Activated CD4-positive, alpha-beta T cell treated with anti-CD3 and anti-CD28 coated beads, Interleukin-2, amount 10 ng/mL, durations not matched to agents 7 days and 5 days (primary cell): ENCODE results near the gene PCDH1. TPM values are rescaled to one million over a fixed set of nuclear protein-coding genes. Genes with fewer than 3 reads are reported as not detected.
"Not testable (repeated sequence)": the region's sequence is repeated elsewhere in the genome, so short reads cannot be mapped to it uniquely, and the experiment has no call there.

Experiments used
- CTCF ChIA-PET: fragments of 350-600 bp; sonication (Branson Sonifier 250); formaldehyde crosslinking; loops from one replicate; lab custom pipeline; 2021; ENCODE audit warnings: antibody characterized with exemption; lab: Charles Lee
- POLR2A ChIA-PET: fragments of 350-600 bp; sonication (Branson Sonifier 250); formaldehyde crosslinking; loops from one replicate; lab custom pipeline; 2021; ENCODE audit warnings: antibody characterized with exemption; lab: Charles Lee
- DNase-seq: peaks from one replicate; pipeline ENCODE4 v3.0.0-alpha.2; 2020
- H3K27ac Mint-ChIP-seq: one replicate; pipeline ENCODE4 v1.8.0; 2021; ENCODE audit warnings: mild to moderate bottlenecking, moderate library complexity, mixed read lengths
- H3K27me3 Mint-ChIP-seq: one replicate; pipeline ENCODE4 v1.8.0; 2021; ENCODE audit warnings: mixed read lengths
- H3K36me3 Mint-ChIP-seq: one replicate; pipeline ENCODE4 v1.8.0; 2021; ENCODE audit warnings: low read depth, mixed read lengths
- H3K4me1 Mint-ChIP-seq: one replicate; pipeline ENCODE4 v1.8.0; 2021; ENCODE audit warnings: mixed read lengths
- H3K4me3 Mint-ChIP-seq: one replicate; pipeline ENCODE4 v1.8.0; 2021; ENCODE audit warnings: mild to moderate bottlenecking, moderate library complexity, mixed read lengths
- H3K9me3 Mint-ChIP-seq: one replicate; pipeline ENCODE4 v1.8.0; 2021; ENCODE audit warnings: mixed read lengths
- total RNA-seq, 2 experiments: library from RNA; stranded (reverse); gene quantifications; one replicate each; pipeline ENCODE4 v1.2.3, GENCODE V29; 2021

The PCDH1 gene
- not detected for total RNA-seq

DNA sequence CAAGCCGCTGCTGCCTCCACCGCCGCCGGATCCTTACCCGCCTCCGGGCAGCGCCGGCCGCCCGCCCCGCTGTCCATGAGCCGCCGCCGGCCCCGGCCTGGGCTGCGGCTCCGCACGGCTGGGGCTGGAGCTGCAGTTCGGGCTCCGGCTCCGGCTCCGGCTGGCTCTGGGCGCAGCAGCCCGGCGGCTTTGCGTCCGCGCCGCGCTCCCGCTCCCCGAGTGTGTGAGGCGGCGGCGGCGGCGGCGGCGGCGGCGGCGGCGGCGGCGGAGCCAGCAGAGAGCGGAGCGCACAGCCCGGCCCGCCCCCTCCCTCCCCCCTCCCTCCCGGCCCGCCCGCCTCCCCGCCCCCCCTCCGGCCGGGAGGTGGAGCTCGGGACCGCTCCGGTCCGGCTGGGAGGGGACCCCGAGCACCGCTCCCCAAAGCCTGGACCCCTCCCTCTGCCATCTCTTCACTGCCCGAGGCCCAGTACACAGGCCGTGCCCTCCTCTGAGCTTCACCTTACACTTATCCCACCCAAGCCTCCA, at the start of gene PCDH1:
Gene PCDH1, minus strand, starts transcription at position 225 of the 525 bp plus-strand sequence. Its CDS starts 148 bp downstream, at position 77.
- H3K27ac Mint-ChIP-seq, result no peak within 1 kb of the TSS
- POLR2A ChIA-PET, result no interaction called here
- no peaks in the 10 kb centered on the region for H3K9me3 Mint-ChIP-seq
- CTCF ChIA-PET, result interaction anchor here (0.6 to 4.3 kb wide), 22 partner anchors 10 to 482 kb away, joined by 3 to 60 read pairs (median 7); partner anchors contain the start of gene PCDH12
- peak within 1 kb of the TSS; percentile 42 for H3K4me3 Mint-ChIP-seq
- H3K36me3 Mint-ChIP-seq, result no peaks in the 10 kb centered on the region
- peaks cover 19% of the 10 kb centered on the region for H3K4me1 Mint-ChIP-seq
- peaks cover 78% of the 10 kb centered on the region for H3K27me3 Mint-ChIP-seq
- peak; percentile 6 for DNase-seq

DNA sequence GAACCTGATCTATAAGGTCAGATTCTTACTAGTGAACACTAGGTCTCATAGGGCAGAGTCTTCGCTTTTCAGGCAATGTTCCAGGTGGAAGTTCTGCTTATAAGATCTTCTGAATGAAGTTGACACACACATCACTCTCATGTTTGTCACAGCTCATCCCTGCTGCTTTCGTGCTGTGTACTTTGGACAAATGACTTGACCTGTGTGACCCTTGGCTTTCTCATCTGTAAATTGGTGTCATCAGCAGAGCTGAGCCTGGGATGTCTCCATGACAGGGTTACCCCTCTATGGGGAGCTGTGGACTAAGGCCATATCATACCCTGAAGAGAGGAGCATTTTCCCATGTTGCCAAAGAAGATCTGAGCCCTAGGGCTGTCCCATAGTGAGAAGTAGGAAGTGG, 48.2 kb upstream of the PCDH1 start:
- ChIA-PET CTCF (interaction anchor here (1.5 to 1.7 kb wide), 2 partner anchors 10 to 35 kb away, joined by 4 to 8 read pairs; no protein-coding TSS in a partner anchor), POLR2A (no interaction called here)
- no peak for DNase-seq
- Mint-ChIP-seq H3K27ac (no peak overlapping the region), H3K4me3 (no peak overlapping the region), H3K36me3 (peaks cover 46% of the 10 kb centered on the region), H3K27me3 (no peaks in the 10 kb centered on the region), H3K4me1 (peaks cover 32% of the 10 kb centered on the region), H3K9me3 (no peaks in the 10 kb centered on the region)

DNA sequence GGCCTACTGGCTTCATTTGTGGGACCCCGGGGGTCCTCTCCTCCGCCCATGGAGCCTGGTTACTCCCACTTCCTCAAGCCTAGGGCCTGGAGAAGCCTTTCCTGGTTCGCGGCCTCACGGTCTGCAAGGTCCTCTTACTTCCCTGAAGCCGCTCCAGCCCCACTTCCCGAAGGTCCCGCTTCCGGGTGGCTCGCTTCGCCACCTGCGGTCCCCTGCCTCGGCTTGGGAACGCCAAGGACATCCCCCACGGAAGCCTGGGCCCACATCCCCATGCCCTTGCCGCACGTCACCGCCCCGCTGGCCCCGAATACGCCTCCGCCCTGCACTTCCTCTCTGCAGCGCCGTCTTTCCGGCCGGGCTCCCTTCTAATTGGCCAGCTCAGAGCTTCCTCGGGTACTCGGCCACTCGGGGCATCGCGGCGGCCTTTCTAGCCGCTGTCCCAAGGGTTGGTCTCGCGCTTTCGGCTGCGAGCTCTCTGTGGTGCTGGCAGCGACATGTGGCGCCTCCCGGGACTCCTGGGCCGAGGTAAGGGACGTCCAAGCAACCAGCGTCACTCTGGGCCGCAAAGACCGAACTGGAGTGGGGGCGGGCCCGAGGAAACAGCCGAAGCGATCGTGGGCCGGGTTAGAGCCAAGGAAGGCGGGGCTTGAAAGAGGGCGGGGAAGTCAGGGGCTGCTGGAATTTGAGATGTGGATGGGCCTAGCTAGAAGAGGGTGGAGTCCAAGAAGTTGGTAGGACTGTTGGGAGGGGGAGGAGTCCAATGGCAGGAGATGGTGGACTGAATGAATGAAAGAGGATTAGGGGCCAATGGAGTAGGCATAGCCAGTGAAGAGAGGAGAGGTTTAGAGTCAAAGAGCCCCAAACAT, 45.5 kb upstream of the PCDH1 start, which contains the start of gene DELE1:
Gene DELE1, plus strand, starts transcription at position 424 of the 866 bp plus-strand sequence. Its CDS starts 71 bp downstream, at position 495.
- Mint-ChIP-seq H3K4me3 (peak within 1 kb of the TSS; percentile 87), H3K4me1 (peaks cover 35% of the 10 kb centered on the region), H3K27ac (peak within 1 kb of the TSS; percentile 88), H3K36me3 (peaks cover 36% of the 10 kb centered on the region), H3K27me3 (no peaks in the 10 kb centered on the region), H3K9me3 (no peaks in the 10 kb centered on the region)
- peak; percentile 94 for DNase-seq
- CTCF ChIA-PET, result interaction anchor here (0.5 to 3.5 kb wide), 11 partner anchors 9 to 453 kb away, joined by 3 to 14 read pairs (median 5); partner anchors contain the start of gene RNF14
- POLR2A ChIA-PET, result interaction anchor here (0.6 to 1.1 kb wide), 3 partner anchors 14 to 83 kb away, joined by 3 to 4 read pairs (median 3); partner anchors contain the start of gene RNF14

DNA sequence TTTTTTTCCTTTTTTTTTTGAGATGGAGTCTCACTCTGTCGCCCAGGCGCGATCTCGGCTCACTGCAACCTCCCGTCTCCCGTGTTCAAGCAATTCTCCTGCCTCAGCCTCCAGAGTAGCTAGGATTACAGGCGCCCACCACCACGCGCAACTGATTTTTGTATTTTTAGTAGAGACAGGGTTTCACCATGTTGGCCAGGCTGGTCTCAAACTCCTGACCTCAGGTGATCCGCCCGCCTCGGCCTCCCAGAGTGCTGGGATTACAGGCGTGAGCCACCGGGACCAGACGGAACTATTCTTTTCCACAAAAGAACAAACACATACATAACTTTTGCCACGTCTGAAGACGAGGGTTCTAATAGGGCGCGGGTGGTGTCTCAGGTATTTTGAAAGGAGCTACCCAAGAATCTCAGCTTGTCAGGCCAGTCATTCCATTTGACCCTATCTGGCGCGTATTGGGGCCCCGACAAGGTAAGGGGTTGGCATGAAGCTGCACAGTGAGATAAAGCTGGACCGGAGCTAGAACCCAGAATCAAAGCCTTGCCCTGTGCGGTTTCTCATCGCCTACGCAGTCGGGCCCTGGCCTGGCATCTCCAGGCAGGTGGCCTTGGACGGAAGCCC, 44.7 kb upstream of the PCDH1 start:
- CTCF ChIA-PET, result interaction anchor here (0.5 to 3.5 kb wide), 10 partner anchors 9 to 454 kb away, joined by 3 to 14 read pairs (median 6); partner anchors contain the start of gene RNF14

DNA sequence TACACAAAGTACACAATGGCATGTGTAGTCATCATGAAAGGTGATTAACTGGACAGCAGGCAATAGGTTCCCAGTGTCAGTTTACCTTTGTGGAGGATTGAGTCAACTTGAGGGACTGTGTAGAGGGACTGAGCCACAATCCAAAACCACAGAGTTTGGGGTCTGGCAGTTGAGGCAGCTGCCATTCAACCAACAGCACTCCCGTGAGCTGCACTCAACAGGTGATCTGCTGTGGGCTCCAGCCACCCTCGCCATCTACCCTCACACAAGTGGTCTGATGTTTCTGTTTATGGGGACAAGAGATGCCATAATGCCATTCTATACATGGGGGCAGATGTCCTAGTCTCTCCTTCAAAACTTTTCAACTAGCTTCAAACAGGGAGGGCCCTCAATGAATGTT, 42.6 kb upstream of the PCDH1 start:
- Mint-ChIP-seq H3K9me3 (no peaks in the 10 kb centered on the region), H3K36me3 (peaks cover 14% of the 10 kb centered on the region), H3K27me3 (peaks cover 11% of the 10 kb centered on the region), H3K4me3 (no peak overlapping the region), H3K27ac (no peak overlapping the region), H3K4me1 (peaks cover 21% of the 10 kb centered on the region)
- ChIA-PET CTCF (interaction anchor here (1.1 kb wide), 1 partner anchor 10 kb away, joined by 3 read pairs; no protein-coding TSS in a partner anchor), POLR2A (no interaction called here)
- no peak for DNase-seq

More for the DNA sequence above, 44.7 kb upstream of the PCDH1 start:
- H3K36me3 Mint-ChIP-seq, result peaks cover 31% of the 10 kb centered on the region
- DNase-seq, H3K27me3 Mint-ChIP-seq, H3K9me3 Mint-ChIP-seq: not testable (repeated sequence)
- POLR2A ChIA-PET, result interaction anchor here (1.1 kb wide), 1 partner anchor 46 kb away, joined by 4 read pairs; the partner anchor contains the start of gene RNF14
- H3K27ac Mint-ChIP-seq, result peak overlapping the region; percentile 88
- H3K4me3 Mint-ChIP-seq, result peak overlapping the region; percentile 87
- H3K4me1 Mint-ChIP-seq, result peaks cover 29% of the 10 kb centered on the region

DNA sequence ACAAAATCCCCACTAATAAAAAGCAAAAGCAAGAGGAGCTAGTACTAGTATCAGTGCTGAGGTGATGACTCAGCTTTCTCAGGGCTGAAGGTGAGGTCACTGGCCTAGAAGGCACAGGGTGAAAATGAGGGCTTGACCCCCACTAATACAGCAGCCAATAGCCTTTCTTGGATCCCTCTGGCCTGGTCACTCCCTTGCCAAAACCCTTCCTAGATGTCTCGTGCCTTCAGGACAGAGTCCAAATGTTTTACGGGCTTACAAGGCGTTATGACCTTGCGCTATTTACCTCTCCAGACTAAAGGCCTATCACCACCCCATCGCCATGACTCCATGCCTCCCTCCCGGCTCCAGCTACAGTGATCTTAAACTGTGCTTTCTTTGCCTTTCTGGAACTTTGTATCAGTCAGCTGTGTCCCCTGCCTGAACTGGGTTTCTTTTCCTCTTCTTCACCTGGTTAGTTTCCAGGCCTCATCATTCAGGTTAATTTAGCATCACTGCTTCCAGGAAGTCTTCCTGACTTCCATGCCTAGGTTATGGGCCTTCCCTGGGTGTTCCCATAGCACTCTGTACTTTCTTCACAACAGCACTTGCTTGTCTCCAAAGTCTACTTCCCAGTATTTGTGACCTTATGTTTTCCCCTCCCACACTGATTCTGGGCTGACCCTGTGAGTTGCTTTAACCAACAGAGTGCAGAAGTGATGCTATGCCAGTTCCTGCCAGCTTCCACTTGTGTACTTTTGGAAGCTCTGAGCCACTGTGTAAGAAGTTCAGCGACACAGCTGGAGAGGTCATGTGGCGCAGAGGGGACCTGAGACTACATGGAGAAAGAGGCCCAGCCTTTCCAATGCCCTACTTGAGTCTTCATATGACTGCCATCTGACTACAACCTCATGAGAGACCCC, 41.3 kb upstream of the PCDH1 start:
- H3K36me3 Mint-ChIP-seq, result peaks cover 8% of the 10 kb centered on the region
- H3K4me1 Mint-ChIP-seq, result peaks cover 16% of the 10 kb centered on the region
- H3K27ac Mint-ChIP-seq, result no peak overlapping the region
- H3K9me3 Mint-ChIP-seq, result no peaks in the 10 kb centered on the region
- H3K27me3 Mint-ChIP-seq, result peaks cover 21% of the 10 kb centered on the region
- H3K4me3 Mint-ChIP-seq, result no peak overlapping the region
- CTCF ChIA-PET, result interaction anchor here (0.6 to 1.6 kb wide), 3 partner anchors 42 to 265 kb away, joined by 3 to 8 read pairs (median 4); no protein-coding TSS in a partner anchor
- POLR2A ChIA-PET, result no interaction called here
- DNase-seq, result no peak

DNA sequence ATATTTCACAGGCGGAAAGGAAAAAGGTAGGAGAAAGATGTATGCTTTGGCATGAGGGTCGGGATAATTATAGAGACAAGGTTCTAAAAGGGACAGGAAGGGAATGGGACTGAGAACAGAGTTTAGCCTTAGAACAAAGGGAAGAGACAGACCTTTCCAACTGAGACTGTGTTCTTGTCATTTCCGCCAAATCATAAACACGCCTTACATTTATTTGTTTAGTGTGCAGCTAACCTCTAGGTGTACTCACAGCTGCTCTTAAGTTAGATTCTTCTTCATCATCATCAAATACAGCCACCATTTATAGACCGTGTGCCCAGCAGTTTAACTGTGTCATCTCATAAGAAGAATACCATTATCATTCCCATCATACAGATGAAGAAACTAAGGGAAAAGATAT, 39.5 kb upstream of the PCDH1 start:
- Mint-ChIP-seq H3K36me3 (peaks cover 3% of the 10 kb centered on the region), H3K4me3 (no peak overlapping the region), H3K9me3 (no peaks in the 10 kb centered on the region), H3K27ac (no peak overlapping the region), H3K27me3 (peaks cover 35% of the 10 kb centered on the region), H3K4me1 (peaks cover 11% of the 10 kb centered on the region)
- ChIA-PET CTCF (no interaction called here), POLR2A (no interaction called here)
- DNase-seq, result no peak

DNA sequence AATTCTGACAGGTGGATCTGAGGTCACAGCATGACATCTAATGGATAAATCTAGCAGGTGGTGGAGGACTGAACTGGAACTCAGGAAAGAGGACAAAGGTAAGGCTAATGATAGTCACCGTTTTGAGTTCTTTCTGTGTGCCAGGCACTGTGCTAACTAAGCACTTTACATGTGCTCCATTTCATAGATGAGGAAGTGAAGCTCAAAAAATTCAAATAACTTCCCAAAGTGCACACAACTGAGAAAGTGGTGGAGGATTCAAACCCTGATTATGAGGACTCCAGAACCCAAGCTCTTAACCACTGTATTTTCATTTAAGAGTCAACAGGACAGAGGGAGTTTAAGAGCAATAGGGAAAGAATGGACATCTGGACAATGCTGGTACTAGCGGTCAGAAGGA, 38.3 kb upstream of the PCDH1 start:
- ChIA-PET POLR2A (no interaction called here), CTCF (interaction anchor here (0.6 to 2.2 kb wide), 5 partner anchors 11 to 117 kb away, joined by 3 to 10 read pairs (median 4); partner anchors contain the start of gene PCDH1)
- H3K27ac Mint-ChIP-seq, result no peak overlapping the region
- H3K4me1 Mint-ChIP-seq, result peaks cover 10% of the 10 kb centered on the region
- H3K36me3 Mint-ChIP-seq, result peaks cover 3% of the 10 kb centered on the region
- H3K27me3 Mint-ChIP-seq, result peaks cover 38% of the 10 kb centered on the region
- DNase-seq, result no peak
- no peaks in the 10 kb centered on the region for H3K9me3 Mint-ChIP-seq
- no peak overlapping the region for H3K4me3 Mint-ChIP-seq

DNA sequence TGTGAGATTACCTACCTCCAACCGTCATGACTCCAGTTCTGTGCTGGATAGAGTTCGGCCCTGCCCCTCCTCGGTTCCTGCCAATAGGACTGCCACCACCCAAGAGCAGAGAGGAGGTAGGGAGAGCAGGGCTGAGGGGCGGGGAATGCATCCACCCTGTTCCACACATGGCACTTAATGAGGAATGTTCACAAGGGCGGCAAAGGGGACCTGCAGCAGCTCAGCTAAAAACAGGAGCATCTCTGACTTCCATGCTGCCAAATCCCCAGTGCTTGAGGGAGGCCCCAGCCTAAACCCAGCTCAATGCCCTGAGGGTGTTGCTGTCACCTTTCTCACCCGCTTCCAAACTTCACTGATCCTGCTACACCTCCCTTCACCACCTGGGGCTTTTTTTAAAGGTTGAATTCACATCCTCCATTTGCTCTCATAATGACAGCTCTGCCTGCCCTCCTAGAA, 37.7 kb upstream of the PCDH1 start:
- Mint-ChIP-seq H3K36me3 (no peaks in the 10 kb centered on the region), H3K9me3 (no peaks in the 10 kb centered on the region), H3K27ac (no peak overlapping the region), H3K27me3 (peaks cover 38% of the 10 kb centered on the region), H3K4me3 (no peak overlapping the region), H3K4me1 (peaks cover 7% of the 10 kb centered on the region)
- DNase-seq, result no peak
- CTCF ChIA-PET, result interaction anchor here (0.8 to 2.4 kb wide), 6 partner anchors 11 to 79 kb away, joined by 3 to 10 read pairs (median 4); partner anchors contain the start of genes PCDH1 and RNF14
- POLR2A ChIA-PET, result no interaction called here

DNA sequence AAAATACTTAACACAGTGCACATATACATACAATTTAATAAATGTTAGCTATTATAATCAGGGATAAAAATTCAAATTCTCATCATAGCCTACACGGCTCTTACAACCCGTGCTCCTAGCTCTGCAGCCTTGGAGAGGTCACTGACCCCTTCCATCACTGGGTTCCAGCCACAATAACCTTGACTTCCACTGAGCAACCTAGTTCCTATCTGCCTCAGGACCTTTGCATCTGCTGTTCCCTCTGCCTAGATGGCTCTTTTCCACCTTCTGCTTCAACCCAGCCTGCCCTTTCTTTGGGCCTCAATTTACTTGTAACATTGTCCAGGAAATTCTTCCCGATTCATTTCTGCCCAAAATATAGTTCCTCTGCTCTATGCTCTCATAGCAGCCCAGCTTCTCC, 36.6 kb upstream of the PCDH1 start:
- no peak overlapping the region for H3K4me3 Mint-ChIP-seq
- H3K27me3 Mint-ChIP-seq, result peaks cover 38% of the 10 kb centered on the region
- CTCF ChIA-PET, result interaction anchor here (0.6 to 2.4 kb wide), 4 partner anchors 8 to 234 kb away, joined by 3 to 8 read pairs (median 5); partner anchors contain the start of genes DELE1 and RNF14
- no peaks in the 10 kb centered on the region for H3K9me3 Mint-ChIP-seq
- H3K4me1 Mint-ChIP-seq, result peaks cover 7% of the 10 kb centered on the region
- H3K36me3 Mint-ChIP-seq, result no peaks in the 10 kb centered on the region
- no peak for DNase-seq
- POLR2A ChIA-PET, result no interaction called here
- H3K27ac Mint-ChIP-seq, result no peak overlapping the region

DNA sequence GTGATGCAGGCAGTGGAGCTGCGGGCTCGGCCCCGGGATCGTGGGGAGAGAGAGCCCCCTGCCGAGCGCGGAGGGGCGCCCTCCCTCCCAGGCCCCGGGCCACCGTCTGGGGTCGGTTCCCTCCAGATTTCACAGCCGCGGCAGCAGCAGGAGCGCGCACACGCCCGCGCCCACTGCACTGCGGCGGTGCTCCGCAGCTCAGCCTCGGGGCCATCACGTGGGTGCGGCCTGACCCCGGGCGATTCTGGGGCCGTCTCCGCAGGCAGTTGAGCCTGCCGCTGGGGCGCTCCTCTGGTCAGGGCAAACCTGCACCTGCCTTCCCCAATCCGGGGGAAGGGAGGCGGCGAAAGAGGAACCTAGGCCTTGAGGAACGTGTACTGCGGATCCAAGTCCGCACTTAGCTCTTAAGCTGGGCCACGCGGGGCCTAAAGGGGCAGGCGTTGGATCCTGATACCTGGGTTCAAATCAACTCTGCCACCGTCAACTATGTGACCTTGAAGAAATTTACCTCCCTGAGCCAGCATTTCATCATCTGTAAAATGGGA, 36.1 kb upstream of the PCDH1 start:
- no peaks in the 10 kb centered on the region for H3K36me3 Mint-ChIP-seq
- H3K4me3 Mint-ChIP-seq, result no peak overlapping the region
- no peaks in the 10 kb centered on the region for H3K9me3 Mint-ChIP-seq
- H3K27ac Mint-ChIP-seq, result no peak overlapping the region
- peaks cover 38% of the 10 kb centered on the region for H3K27me3 Mint-ChIP-seq
- H3K4me1 Mint-ChIP-seq, result peaks cover 7% of the 10 kb centered on the region
- CTCF ChIA-PET, result interaction anchor here (1.4 to 2.4 kb wide), 2 partner anchors 9 to 55 kb away, joined by 7 to 8 read pairs; partner anchors contain the start of genes DELE1 and RNF14
- POLR2A ChIA-PET, result no interaction called here
- DNase-seq, result no peak
